GM19025 (cell line): ENCODE measurements around the gene CAND2.

ENCODE experiments used
- ATAC-seq: cut with Tn5 transposase; IDR thresholded peaks from one replicate; pipeline ENCODE4 v1.9.1; 2021; ENCODE audit warnings: mild to moderate bottlenecking, low read depth, moderate library complexity; ENCODE audit not compliant: unreplicated experiment

Gene CAND2

DNA sequence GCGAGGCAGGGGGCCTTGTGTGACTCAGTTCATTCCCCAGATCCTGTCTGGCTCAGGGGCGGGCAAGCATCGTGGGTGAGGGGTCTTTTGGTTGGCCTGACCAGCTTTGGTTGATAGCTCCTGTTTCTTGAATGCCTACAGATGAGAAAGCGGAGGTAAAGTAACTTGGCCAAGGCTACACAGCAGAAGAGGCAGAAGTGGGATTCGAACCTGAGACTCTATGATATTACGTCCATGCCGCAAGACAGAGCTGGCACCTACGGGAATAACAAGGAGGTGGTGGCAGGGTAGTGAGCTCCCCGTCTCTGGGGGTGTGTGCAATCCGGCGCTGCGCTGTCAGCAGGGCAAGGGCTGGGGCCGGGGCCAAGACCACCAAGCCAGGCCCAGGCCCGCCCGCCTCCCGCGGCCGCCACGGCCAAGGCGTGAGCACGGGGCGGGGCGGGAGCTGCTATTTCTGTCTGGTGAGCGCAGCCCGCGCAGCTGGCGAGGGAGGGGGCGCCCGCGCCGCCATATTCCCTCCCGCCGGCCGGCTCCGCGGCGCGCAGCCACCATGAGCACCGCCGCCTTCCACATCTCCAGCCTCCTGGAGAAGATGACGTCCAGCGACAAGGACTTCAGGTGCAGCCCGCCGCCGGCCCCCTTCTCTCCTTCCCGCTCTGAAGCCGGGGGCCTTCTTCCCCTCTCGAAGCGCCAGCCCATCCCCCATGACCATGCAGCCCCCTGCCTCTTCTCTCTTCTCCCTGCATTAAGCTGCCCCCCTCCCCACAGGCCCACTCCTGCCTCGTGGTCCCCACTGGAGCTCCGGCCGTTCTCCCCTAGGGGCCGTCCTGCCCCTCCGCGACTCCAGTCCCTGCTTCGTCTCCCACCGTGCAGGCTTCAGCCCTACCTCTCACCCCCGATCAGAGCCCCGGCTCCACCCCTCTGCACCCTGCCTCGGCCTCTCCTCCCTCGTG, at the start of gene CAND2:
Gene CAND2, plus strand, starts transcription at position 510 of the 953 bp plus-strand sequence. Its CDS starts 41 bp downstream, at position 551.
- ATAC-seq, result no peak

DNA sequence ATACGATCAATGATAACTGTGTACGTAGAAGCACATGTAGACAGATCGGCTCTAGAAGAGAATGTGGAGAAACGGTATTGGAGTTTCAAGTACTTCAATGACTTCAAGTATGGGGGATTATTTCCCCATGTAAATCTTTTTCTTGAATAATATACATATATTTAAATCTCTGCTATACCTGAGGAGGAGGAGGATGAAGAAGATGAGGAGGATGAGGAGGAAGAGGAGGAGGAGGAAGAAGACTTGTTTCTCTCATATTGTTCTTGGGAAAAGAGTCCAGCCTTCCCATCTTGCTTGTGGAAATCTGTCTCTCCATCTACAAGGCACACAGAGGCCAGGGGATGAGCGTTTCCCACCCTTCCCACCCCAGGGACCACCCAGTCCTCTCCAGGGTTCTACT, 48.0 kb upstream of the CAND2 start:
- ATAC-seq, result no peak

DNA sequence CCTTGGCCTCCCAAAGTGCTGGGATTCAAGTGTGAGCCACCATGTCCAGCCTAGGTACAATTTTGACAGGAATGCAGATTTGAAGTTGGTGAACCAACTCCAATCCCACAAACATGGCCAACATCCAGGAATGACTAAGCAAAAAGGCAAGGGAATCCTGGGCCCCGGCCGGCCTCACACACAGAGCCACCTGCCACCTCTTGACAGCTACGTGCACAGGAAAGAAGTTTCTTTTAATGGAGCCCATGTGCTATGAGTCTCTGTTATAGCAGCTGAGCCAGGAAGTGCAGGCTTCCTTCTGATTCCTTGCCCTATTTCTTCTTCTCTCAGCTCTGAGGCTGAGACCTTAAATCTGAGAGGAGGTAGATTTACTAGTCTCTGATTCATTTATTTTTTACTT, 46.3 kb upstream of the CAND2 start:
- no peak for ATAC-seq

DNA sequence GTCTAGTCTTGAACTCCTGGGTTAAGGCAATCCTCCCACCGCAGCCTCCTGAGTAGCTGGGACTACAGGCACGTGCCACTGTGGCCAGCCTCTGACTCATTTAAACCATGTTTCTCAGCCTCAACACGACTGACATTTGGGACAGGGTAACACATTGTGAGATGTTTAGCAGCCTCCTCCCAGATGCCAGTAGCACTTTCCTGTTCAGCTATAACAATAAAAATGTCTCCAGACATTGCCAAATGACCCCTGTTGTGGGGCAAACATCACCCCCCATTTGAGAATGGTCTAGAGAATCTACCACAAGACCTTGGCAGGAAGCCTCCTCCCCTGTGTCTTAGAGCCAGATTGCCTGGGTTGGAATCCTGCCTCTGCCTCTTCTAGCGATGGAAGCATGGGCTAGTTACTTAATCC, 45.8 kb upstream of the CAND2 start:
- ATAC-seq, result no peak

- ATAC-seq, result no peak
Measured at GRCh38 chr3:12751571-12751970, 44.9 kb upstream of the CAND2 start.

GRCh38 chr3:12752102-12752501, 44.4 kb upstream of the CAND2 start:
- ATAC-seq, result no peak

GRCh38 chr3:12752809-12753208, 43.7 kb upstream of the CAND2 start:
- no peak for ATAC-seq

DNA sequence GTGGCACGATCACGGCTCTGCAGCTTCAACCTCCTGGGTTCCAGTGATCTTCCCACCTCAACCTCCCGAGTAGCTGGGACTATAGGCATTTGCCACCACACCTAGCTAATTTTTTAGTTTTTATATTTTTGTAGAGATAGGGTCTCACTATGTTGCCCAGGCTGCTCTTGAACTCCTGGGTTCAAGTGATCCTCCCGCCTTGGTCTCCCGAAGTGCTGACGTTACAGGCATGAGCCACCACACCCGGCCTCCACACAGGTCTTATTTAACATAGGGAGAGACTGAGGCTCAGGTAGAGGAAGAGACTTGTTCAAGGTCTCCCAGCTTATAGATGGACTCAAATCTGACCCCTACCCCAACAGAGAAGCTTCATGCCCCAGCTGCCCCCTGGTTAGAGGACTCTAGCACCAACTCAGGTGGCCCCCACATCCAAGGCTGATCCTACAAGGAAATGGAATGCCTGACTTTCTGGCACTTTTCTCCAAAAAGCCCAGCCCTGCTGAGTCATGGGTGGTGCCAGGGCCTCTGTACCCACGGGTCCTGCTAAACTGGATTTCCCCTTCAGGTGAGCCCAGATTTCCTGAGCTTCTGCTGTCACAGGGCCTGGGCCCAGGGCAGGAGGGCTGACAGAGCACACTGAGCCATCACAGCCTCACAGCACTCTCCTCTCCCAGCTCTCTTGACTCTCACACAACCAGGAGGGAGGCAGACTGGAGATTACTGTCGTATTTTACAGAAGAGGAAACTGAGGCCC, 43.0 kb upstream of the CAND2 start:
- no peak for ATAC-seq

DNA sequence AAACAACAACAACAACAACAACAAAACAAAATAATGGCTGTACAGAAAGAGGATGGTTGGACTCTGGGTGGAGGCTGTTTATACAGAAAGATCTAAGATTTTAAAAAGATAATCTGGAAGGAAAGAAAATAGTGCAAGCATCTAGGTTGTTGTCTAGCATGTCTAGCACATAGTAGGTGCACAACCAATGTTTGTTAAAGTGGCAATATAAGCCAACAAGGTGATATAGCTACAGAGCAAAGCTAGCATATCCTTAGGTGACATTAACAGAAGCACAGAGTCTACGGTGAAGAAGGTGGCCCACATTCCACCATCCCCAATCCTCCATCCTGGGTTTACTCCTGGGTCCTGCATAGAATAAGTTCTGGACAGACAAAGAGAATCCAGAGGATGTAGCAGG, 42.2 kb upstream of the CAND2 start:
- no peak for ATAC-seq

DNA sequence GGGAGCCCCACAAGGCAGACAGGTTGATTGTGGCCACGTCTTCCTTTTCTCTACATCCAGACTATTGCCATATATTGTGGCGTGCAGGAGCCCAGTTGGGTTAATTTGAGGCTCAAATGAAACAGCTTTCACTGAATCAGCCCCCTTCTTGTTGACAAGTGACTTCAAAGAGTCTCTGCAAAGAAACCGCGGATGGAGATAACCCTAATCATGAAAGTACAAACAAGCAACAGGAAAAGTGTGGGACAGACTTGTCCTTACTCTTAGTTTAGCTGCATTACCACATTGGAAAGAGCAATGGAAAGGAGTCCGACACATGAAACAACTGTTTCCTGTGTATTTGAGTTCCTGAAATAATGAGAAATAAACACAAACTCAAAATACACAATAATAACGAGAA, 40.7 kb upstream of the CAND2 start:
- ATAC-seq, result no peak

DNA sequence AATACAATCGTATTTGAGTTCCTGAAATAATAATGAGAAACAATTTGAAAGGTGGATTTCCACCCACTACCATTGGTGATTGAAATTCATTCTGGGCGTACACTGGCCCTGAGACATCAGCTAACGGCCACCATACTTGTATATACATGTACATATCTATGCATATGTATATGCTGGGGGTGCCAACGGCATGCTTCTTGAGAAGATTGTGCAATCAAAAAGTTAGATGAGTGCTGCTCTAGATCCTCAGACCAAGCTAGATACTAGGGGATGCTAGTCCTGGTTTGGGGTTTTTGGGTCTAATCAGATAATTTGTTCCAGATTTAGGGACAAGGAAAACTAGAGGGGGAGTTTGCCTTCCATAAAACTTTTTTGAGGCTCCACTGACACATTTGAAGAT, 40.3 kb upstream of the CAND2 start:
- no peak for ATAC-seq

DNA sequence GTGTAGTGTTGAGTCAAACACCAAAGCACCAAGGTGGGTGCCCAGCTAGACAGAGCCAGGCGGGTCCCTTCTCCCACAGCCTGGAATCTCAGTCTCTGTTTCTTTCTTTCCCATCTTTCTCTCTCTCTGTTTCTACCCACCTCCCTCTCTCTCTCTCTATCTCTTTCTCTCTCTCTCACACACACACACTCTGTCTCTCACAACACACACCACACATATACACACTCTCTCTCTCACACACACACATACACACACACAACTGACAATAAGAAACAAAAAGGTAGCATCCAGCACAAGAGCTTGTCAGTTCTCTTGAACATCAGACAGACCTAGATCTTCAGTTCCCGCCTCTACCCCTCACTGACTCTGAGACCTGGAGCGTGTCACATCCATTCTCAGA, 39.8 kb upstream of the CAND2 start:
- no peak for ATAC-seq

- no peak for ATAC-seq
Measured at GRCh38 chr3:12758025-12758781, 38.3 kb upstream of the CAND2 start.

GRCh38 chr3:12759097-12759679, 37.3 kb upstream of the CAND2 start, which contains the start of gene TMEM40:
TMEM40 (minus strand) TSS chr3:12759259; CDS start chr3:12749832, 9,427 bp downstream.
- ATAC-seq, result no peak

DNA sequence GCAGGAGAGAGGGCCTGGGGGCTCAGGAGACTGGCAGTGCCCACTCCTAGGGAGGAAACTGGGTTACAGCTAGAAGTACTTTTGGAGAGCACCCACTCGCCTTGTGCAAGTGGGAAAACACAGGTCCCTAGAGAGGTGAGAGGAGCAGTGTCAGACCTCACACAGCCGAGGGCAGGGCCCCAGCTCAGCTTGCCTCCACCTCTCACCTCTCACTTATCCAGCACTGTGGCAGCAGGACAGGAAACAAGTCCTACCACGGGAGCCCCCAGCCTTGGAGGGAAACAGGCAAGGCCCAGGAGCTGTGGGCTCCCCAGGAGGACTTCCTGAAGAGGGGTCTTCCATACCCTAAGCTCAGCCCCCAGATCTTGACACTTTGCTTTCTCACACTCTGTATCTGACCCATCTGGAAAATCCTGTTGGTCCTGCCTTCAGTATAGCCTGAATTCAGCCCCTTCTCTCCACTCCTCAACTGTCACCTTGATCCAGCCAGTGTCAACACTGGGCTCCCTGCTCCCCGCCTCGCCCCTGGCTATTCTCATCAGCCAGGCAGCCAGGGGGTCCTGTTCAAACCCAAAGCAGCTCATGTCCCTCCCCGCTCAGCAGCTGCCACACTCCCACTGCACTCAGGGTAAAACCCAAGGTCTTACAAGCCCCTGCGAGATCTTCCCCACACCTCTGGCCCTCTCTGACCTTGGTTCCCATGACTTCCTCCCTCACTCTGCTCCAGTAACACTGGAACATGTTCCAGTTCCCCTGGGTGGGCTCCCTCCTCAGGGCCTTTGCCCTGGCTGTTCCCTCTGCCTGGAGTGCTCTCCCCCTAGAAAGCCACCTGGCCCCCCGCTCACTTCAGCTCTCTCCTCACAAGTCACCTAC, 36.6 kb upstream of the CAND2 start:
- no peak for ATAC-seq

GRCh38 chr3:12764171-12764776, 32.2 kb upstream of the CAND2 start:
- no peak for ATAC-seq

DNA sequence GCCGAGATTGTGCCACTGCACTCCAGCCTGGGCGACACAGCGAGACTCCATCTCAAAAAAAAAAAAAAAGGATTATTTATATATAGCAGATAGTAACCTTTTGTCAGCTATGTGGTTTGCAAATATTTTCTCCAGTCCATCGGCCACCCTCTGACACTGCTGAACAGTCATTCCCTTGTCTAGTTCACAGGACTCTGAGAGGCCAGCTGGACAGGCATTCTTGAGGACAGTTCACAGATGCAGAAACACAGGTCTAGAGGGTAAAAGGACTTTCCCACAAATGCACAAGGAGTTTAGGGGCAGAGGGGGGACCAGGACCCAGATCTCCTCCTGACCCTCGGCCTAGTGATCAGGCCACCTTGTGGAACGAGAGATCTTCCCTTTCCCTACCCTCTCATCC, 29.9 kb upstream of the CAND2 start:
- ATAC-seq, result no peak

GRCh38 chr3:12768579-12769527, 27.6 kb upstream of the CAND2 start:
- ATAC-seq, result no peak
